Bronchial epithelial cell (primary cell): Measurements from ENCODE around the gene HOMEZ. TPM values are rescaled to one million over a fixed set of nuclear protein-coding genes. Genes with fewer than 3 reads are reported as not detected.
A peak's percentile ranks its signal among the peaks of the same experiment; 100 is the strongest.
"Not testable (repeated sequence)": the region's sequence is repeated elsewhere in the genome, so short reads cannot be mapped to it uniquely, and the experiment has no call there.

Source experiments
- DNase-seq: peaks from one replicate; pipeline ENCODE4 v3.0.0-alpha.2; 2010; ENCODE audit warnings: low read depth
- FAIRE-seq: peaks from 2 replicates; lab custom pipeline; 2011; peaks lifted over from hg19 to GRCh38; lab: Jason Lieb, UNC
- H3K27me3 ChIP-seq: 2 replicates; pipeline ENCODE4 v1.5.1; 2011; ENCODE audit warnings: low read length; ENCODE audit not compliant: control insufficient read depth, insufficient read depth
- H3K36me3 ChIP-seq: 2 replicates; pipeline ENCODE4 v1.5.1; 2011; ENCODE audit warnings: low read length; ENCODE audit not compliant: control insufficient read depth, insufficient read depth
- H3K4me3 ChIP-seq: 2 replicates; pipeline ENCODE4 v1.5.1; 2011; ENCODE audit warnings: mild to moderate bottlenecking, low read depth, low read length, control low read depth
- CTCF ChIP-seq: IDR thresholded peaks from 2 replicates; pipeline ENCODE4 v1.5.1; 2011; ENCODE audit warnings: mild to moderate bottlenecking, moderate library complexity, low read length, control low read depth, inconsistent platforms; ENCODE audit not compliant: insufficient read depth, severe bottlenecking
- total RNA-seq: library from RNA; depleted of rRNA; stranded (reverse); fragments of >200 nt; gene quantifications from 2 replicates; pipeline ENCODE4 v1.2.1, GENCODE V29; 2014

The HOMEZ gene
- total RNA-seq, 1 donor from 2014 or later: 5.0 TPM

GRCh38 chr14:23284654-23285529 is 1.0 kb downstream of the HOMEZ start:
- Histone ChIP-seq H3K36me3 (no peaks in the 10 kb centered on the region), H3K27me3 (no peaks in the 10 kb centered on the region), H3K4me3 (peak overlapping the region; percentile 90)
- FAIRE-seq (no peak), DNase-seq (peak; percentile 43)
- no peak for TF ChIP-seq CTCF

DNA sequence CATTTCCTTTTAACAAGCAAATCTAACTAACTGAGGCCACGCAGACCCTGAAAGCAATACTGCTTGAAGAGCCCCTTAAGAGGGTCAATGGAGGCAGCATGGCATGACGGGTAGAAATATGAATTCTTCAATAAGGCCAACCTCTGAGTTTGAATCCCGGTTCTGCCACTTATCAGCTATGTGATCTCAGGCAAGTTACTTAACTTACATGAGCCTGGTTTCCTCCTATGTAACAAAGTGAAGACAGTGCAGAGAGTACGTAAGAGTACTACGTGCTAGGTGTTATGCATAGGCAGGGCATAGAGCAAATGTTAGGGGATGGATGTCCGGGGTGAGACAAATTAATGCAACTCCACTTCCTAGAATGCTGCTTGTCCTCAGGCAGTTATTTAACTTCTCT is 4.7 kb downstream of the HOMEZ start:
- Histone ChIP-seq H3K36me3 (peaks cover 5% of the 10 kb centered on the region), H3K4me3 (no peak overlapping the region), H3K27me3 (no peaks in the 10 kb centered on the region)
- DNase-seq (no peak), FAIRE-seq (no peak)
- TF ChIP-seq CTCF: no peak

DNA sequence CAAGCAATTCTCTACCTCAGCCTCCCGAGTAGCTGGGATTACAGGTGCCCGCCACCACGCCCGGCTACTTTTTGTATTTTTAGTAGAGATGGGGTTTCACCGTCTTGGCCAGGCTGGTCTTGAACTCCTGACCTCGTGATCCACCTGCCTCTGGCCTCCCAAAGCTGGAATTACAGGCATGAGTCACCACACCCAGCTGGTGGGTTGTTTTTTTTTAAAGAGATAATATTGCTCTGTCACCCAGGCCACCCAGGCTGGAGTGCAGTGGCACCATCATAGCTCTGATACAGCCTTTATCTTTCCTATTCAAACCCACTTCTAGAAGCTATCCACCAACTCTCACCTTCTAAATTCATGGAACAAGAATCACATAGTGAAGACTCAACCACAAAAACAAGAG is 8.0 kb downstream of the HOMEZ start:
- H3K4me3 ChIP-seq, DNase-seq, H3K27me3 ChIP-seq, H3K36me3 ChIP-seq, FAIRE-seq: not testable (repeated sequence)

- no peak for FAIRE-seq
- no peak for TF ChIP-seq CTCF
These were observed 8.7 kb downstream of the HOMEZ start for GRCh38 chr14:23277189-23277588.

DNA sequence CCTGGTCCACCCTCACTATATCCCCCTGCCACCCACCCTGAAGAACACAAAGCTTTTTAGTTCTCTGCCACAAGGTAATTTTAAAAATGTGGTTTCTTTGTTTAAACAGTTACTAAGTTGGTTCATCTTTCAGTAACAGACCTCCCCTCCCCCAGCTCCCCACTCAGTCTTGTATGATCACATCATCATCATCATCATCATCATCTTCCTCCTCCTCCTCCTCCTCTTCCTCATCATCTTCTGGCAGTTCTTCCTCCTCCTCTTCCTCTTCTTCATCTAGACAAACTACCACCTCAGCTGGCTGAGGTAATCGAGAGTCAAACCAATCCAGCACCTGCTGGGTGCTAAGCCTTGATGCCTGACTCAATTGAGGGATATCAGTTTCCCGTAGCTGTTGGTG is 10.5 kb downstream of the HOMEZ start:
- Histone ChIP-seq H3K36me3 (peaks cover 8% of the 10 kb centered on the region), H3K4me3 (no peak overlapping the region), H3K27me3 (no peaks in the 10 kb centered on the region)
- no peak for FAIRE-seq
- no peak for DNase-seq
- no peak for TF ChIP-seq CTCF

More at GRCh38 chr14:23277189-23277588, 8.7 kb downstream of the HOMEZ start:
- Histone ChIP-seq H3K36me3 (peaks cover 8% of the 10 kb centered on the region), H3K27me3 (no peaks in the 10 kb centered on the region), H3K4me3 (no peak overlapping the region)
- no peak for DNase-seq

- DNase-seq: no peak
- FAIRE-seq: no peak
- no peak for TF ChIP-seq CTCF
- Histone ChIP-seq H3K4me3 (no peak overlapping the region), H3K36me3 (no peaks in the 10 kb centered on the region), H3K27me3 (no peaks in the 10 kb centered on the region)
These were observed 16.7 kb downstream of the HOMEZ start for GRCh38 chr14:23269193-23269592.

GRCh38 chr14:23260849-23261248 is 25.1 kb downstream of the HOMEZ start:
- not testable (repeated sequence) for H3K36me3 ChIP-seq, DNase-seq, H3K27me3 ChIP-seq, H3K4me3 ChIP-seq, FAIRE-seq
